Sigmoid colon (tissue), 7 donors: ENCODE measurements around the gene ADH5. TPM values are rescaled to one million over a fixed set of nuclear protein-coding genes. Genes with fewer than 3 reads are reported as not detected.
"Not testable (repeated sequence)": the region's sequence is repeated elsewhere in the genome, so short reads cannot be mapped to it uniquely, and the experiment has no call there.

Source experiments
- DNase-seq: peaks from one replicate; pipeline ENCODE4 v3.0.0-alpha.2; 2019
- H3K27ac ChIP-seq, 4 donors: fragments of 200-600 bp; sonication (generic); one replicate each; pipeline ENCODE4 v1.5.1; 2016 to 2019; ENCODE audit warnings: mild to moderate bottlenecking in 1 of 4
- H3K27me3 ChIP-seq, 3 donors: fragments of 200-600 bp; sonication (generic); one replicate each; pipeline ENCODE4 v1.5.1; 2019; ENCODE audit warnings: mild to moderate bottlenecking in 1 of 3
- H3K36me3 ChIP-seq, 4 donors: fragments of 200-600 bp; sonication (generic); one replicate each; pipeline ENCODE4 v1.5.1; 2016 to 2019
- H3K4me1 ChIP-seq, 4 donors: fragments of 200-600 bp; sonication (generic); one replicate each; pipeline ENCODE4 v1.5.1; 2017 to 2019
- H3K4me3 ChIP-seq, 4 donors: fragments of 200-600 bp; sonication (generic); one replicate each; pipeline ENCODE4 v1.5.1; 2017 to 2019; ENCODE audit warnings: mild to moderate bottlenecking in 2 of 4, moderate library complexity in 1 of 4
- H3K9me3 ChIP-seq, 4 donors: fragments of 200-600 bp in 3 of 4; sonication (generic) in 3 of 4; one replicate each; pipeline versions ENCODE4 v1.5.1 to v1.6.1; 2013 to 2019
- EP300 ChIP-seq, 4 donors: sonication (generic); formaldehyde crosslinking; IDR thresholded peaks; one replicate each; pipeline ENCODE4 v1.6.1; 2017; ENCODE audit warnings: antibody characterized with exemption in 4 of 4
- POLR2A ChIP-seq, 2 donors: fragments of 450-650 bp; IDR thresholded peaks; one replicate each; pipeline ENCODE4 v1.6.1; 2016; ENCODE audit warnings: antibody characterized with exemption in 2 of 2, mild to moderate bottlenecking in 2 of 2, moderate library complexity in 2 of 2
- POLR2AphosphoS5 ChIP-seq, 4 donors: sonication (generic); formaldehyde crosslinking; IDR thresholded peaks; one replicate each; pipeline ENCODE4 v1.6.1; 2017; ENCODE audit warnings: antibody characterized with exemption in 4 of 4
- WGBS, 2 donors: extraction: QIAGEN DNeasy Blood & Tissue Kit; methylation state at CpG; one replicate each; pipeline ENCODE4 v1.1.7; 2013; 5-methylcytosine and 5-hydroxymethylcytosine counted together
- intact Hi-C: fragments of 100-400 bp; cut with DNase I; formaldehyde crosslinking; loops from one replicate; pipeline ENCODE4 v1.15.1; 2023
- polyA plus RNA-seq, 3 donors: library from polyadenylated mRNA; stranded (reverse); fragments of 200-250 nt; gene quantifications; one replicate each; pipeline ENCODE4 v1.2.3, GENCODE V29; 2013
- total RNA-seq, 4 donors: library from RNA; depleted of rRNA; stranded (reverse); fragments of >200 nt; gene quantifications; one replicate each; pipeline ENCODE4 v1.1.0, GENCODE V29; 2016
- TF ChIP-seq, protein P1 (sequence below), 4 experiments: fragments of 450-650 bp in 3 of 4; fragments of 200-600 bp in 1 of 4; IDR thresholded peaks; one replicate each; pipeline ENCODE4 v1.5.1; 2016 to 2019; ENCODE audit warnings: antibody characterized with exemption in 4 of 4, mild to moderate bottlenecking in 3 of 4, moderate library complexity in 2 of 4
- donor health status: healthy with polysubstance abuse.
- donor health status: Bipolar disorder and iron deficiency.
- donor health status: healthy.

ADH5 gene
- total and polyA plus RNA-seq, 7 donors = 146 to 349 (median 237) TPM

DNA sequence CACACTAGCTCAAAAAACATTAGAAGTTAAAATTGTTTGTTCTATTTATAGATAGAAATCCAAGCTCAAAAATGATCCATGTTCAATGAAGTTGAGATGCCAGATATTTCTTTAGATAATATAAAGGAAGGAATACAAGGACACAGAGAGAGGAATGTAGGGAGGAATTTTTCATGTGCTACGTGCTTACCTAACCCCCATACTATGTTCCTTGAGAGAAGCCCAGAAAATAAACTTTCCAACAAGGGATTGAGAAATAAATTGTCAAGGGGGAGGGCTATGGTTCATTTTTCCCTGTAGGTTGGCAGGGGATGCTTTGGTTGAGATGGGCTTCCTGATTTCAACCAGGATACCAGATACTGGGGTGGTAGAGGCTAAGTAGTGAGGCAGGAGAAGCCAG lies 15.6 kb upstream of the ADH5 start:
- Histone ChIP-seq H3K27ac (no peak overlapping the region), H3K4me3 (no peak overlapping the region), H3K27me3 (no peaks in the 10 kb centered on the region), H3K36me3 (no peaks in the 10 kb centered on the region), H3K4me1 (peaks cover 0 to 5% (median 0%) of the 10 kb centered on the region in 4 donors), H3K9me3 (no peaks in the 10 kb centered on the region)
- no peak for TF ChIP-seq EP300 (IDR thresholded peaks at IDR 0.05)
- no peak for TF ChIP-seq POLR2AphosphoS5 (IDR thresholded peaks at IDR 0.05)
- TF ChIP-seq POLR2A (IDR thresholded peaks at IDR 0.05) = no peak
- TF ChIP-seq, protein P1, sequence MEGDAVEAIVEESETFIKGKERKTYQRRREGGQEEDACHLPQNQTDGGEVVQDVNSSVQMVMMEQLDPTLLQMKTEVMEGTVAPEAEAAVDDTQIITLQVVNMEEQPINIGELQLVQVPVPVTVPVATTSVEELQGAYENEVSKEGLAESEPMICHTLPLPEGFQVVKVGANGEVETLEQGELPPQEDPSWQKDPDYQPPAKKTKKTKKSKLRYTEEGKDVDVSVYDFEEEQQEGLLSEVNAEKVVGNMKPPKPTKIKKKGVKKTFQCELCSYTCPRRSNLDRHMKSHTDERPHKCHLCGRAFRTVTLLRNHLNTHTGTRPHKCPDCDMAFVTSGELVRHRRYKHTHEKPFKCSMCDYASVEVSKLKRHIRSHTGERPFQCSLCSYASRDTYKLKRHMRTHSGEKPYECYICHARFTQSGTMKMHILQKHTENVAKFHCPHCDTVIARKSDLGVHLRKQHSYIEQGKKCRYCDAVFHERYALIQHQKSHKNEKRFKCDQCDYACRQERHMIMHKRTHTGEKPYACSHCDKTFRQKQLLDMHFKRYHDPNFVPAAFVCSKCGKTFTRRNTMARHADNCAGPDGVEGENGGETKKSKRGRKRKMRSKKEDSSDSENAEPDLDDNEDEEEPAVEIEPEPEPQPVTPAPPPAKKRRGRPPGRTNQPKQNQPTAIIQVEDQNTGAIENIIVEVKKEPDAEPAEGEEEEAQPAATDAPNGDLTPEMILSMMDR (IDR thresholded peaks at IDR 0.05) = no peak
- 88 to 98% methylated on average over 1 of the region's 1 CpG for WGBS, 2 donors
- intact Hi-C loops = no loop called here
- DNase-seq = no peak

DNA sequence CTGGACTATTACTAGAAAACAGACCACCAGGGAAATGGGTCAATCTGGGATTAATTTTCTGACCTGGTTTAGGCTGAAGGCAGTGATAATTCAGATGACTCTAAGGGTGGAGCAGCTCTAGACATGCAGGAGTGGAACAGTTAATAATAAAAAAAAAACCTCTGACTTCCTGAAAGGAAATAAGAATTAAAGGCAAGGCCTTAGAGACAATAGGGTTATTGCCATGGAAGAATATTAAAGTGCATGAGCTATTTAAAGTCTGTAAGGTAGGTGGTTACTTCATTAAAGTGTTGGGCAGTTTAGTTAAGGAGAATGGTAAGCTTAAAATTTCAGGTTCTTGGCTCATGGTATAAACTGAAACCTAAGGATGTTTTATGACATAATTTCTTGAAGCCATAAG lies 14.6 kb upstream of the ADH5 start:
- Histone ChIP-seq H3K27ac (no peak overlapping the region), H3K4me3 (no peak overlapping the region), H3K36me3 (no peaks in the 10 kb centered on the region), H3K4me1 (peaks cover 0 to 5% (median 0%) of the 10 kb centered on the region in 4 donors), H3K27me3 (no peaks in the 10 kb centered on the region), H3K9me3 (no peaks in the 10 kb centered on the region)
- DNase-seq = no peak
- intact Hi-C loops = no loop called here
- TF ChIP-seq, protein P1 (IDR thresholded peaks at IDR 0.05) = no peak
- TF ChIP-seq POLR2A (IDR thresholded peaks at IDR 0.05) (no peak), POLR2AphosphoS5 (IDR thresholded peaks at IDR 0.05) (no peak), EP300 (IDR thresholded peaks at IDR 0.05) (no peak)

DNA sequence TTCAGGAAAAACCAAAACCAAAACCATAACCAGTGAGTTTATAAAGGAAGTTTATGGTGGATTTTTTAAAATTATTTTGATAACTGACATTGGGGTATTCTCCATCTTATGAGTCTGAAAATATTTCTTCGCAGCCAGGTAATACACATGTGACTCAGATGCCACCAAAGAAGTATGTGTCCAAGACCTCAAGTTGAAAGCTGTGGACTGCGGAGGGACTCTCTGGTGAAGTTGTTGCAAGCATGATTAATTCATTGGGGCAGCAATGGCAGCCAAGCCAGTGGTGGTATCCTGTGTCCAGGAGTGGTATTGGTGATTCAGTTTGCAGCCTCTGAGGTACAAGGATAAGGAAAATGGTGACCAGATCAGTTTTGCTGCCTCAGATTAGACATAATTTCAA lies 14.0 kb upstream of the ADH5 start:
- H3K27me3 ChIP-seq = no peaks in the 10 kb centered on the region
- H3K36me3 ChIP-seq = no peaks in the 10 kb centered on the region
- 96 to 99% methylated on average over 2 of the region's 2 CpGs for WGBS, 2 donors
- no peak overlapping the region for H3K4me3 ChIP-seq
- H3K9me3 ChIP-seq = no peaks in the 10 kb centered on the region
- intact Hi-C loops = no loop called here
- peaks cover 0 to 5% (median 0%) of the 10 kb centered on the region in 4 donors for H3K4me1 ChIP-seq
- no peak for DNase-seq
- H3K27ac ChIP-seq = no peak overlapping the region
- TF ChIP-seq POLR2A (IDR thresholded peaks at IDR 0.05) = no peak
- no peak for TF ChIP-seq POLR2AphosphoS5 (IDR thresholded peaks at IDR 0.05)
- TF ChIP-seq EP300 (IDR thresholded peaks at IDR 0.05) = no peak
- TF ChIP-seq, protein P1 (IDR thresholded peaks at IDR 0.05) = no peak

DNA sequence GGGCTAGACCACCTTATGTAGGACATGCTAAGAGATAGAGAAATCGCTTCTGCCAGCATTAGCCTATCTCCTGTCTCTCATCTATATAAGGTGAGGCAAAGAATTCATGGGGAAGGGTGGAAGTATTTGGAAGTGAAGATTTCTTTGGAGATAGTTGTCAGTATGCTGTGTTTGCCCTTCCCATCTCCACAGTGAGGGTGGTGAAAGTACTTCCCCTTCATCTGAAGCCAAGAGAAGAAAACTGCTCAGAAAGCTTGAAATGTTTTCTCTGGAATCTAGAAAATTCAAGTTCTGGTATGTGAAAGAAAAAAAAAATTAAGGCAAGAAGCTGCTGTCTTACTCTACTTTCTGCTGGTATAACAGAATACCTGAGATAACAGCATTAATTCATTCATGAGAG lies 12.3 kb upstream of the ADH5 start:
- intact Hi-C loops = no loop called here
- DNase-seq = no peak
- H3K9me3 ChIP-seq = no peaks in the 10 kb centered on the region
- H3K36me3 ChIP-seq = no peaks in the 10 kb centered on the region
- H3K27ac ChIP-seq = no peak overlapping the region
- no peak overlapping the region for H3K4me3 ChIP-seq
- H3K4me1 ChIP-seq = peaks cover 0 to 5% (median 0%) of the 10 kb centered on the region in 4 donors
- H3K27me3 ChIP-seq = no peaks in the 10 kb centered on the region
- TF ChIP-seq POLR2AphosphoS5 (IDR thresholded peaks at IDR 0.05) (no peak), EP300 (IDR thresholded peaks at IDR 0.05) (no peak), POLR2A (IDR thresholded peaks at IDR 0.05) (no peak)
- TF ChIP-seq, protein P1 (IDR thresholded peaks at IDR 0.05) = no peak
- WGBS, 2 donors = 93 to 96% methylated on average over 1 of the region's 1 CpG

DNA sequence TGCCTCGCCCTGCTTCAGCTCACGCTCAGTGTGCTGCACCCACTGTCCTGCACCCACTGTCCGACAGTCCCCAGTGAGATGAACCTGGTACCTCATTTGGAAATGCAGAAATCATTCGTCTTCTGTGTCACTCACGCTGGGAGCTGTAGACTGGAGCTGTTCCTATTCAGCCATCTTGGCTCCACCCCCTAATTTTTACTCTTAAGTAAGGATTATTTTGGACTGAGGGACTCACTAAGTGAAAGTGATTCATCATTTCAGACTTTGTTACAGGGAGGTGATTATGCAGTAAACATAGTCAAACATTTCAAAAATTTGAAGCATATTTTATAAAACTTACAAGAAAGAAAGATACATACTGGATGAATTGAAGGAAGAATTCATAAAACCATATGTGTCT lies 11.2 kb upstream of the ADH5 start:
- H3K27me3 ChIP-seq, intact Hi-C loops, H3K4me3 ChIP-seq, H3K27ac ChIP-seq, H3K4me1 ChIP-seq, DNase-seq, H3K36me3 ChIP-seq, H3K9me3 ChIP-seq: not testable (repeated sequence)
- 95% methylated on average over 5 of the region's 5 CpGs for WGBS, 2 donors
